ENCODE results near the gene KRTAP10-11. TPM values are rescaled to one million over a fixed set of nuclear protein-coding genes. Genes with fewer than 3 reads are reported as not detected.

KRTAP10-11 gene
- total RNA-seq, 1 donor from 2014 or later = not detected

DNA sequence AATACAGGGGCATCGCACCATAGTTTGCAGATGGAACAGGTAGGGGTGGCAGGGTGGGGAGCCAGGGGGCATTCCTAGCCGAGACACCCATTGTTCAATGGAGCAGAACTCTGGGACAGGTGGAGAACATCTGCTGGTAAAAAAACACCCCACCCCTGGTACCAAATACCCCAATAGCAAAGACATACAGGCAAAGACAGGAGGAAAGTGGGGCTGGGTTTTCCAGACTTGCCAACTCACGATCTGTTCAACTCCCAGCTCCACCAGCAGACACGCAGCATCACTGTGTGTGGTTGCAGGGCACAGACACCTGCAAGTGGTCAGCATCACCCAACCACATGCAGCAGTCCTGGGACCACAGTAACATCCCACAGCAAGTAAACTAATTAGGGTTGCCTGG lies 34.7 kb upstream of the KRTAP10-11 start:
- TF ChIP-seq, protein P1, sequence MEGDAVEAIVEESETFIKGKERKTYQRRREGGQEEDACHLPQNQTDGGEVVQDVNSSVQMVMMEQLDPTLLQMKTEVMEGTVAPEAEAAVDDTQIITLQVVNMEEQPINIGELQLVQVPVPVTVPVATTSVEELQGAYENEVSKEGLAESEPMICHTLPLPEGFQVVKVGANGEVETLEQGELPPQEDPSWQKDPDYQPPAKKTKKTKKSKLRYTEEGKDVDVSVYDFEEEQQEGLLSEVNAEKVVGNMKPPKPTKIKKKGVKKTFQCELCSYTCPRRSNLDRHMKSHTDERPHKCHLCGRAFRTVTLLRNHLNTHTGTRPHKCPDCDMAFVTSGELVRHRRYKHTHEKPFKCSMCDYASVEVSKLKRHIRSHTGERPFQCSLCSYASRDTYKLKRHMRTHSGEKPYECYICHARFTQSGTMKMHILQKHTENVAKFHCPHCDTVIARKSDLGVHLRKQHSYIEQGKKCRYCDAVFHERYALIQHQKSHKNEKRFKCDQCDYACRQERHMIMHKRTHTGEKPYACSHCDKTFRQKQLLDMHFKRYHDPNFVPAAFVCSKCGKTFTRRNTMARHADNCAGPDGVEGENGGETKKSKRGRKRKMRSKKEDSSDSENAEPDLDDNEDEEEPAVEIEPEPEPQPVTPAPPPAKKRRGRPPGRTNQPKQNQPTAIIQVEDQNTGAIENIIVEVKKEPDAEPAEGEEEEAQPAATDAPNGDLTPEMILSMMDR (IDR thresholded peaks at IDR 0.05; ENCODE audit: insufficient read depth, low read length, severe bottlenecking) = no peak
- no peak for DNase-seq (ENCODE audit: low read depth)
- Histone ChIP-seq H3K36me3 (ENCODE audit: control insufficient read depth, insufficient read depth, low read length) (no peaks in the 10 kb centered on the region), H3K27me3 (ENCODE audit: control insufficient read depth, insufficient read depth, low read length) (no peaks in the 10 kb centered on the region), H3K4me3 (ENCODE audit: low read depth, low read length) (no peak overlapping the region)
- no peak for FAIRE-seq

DNA sequence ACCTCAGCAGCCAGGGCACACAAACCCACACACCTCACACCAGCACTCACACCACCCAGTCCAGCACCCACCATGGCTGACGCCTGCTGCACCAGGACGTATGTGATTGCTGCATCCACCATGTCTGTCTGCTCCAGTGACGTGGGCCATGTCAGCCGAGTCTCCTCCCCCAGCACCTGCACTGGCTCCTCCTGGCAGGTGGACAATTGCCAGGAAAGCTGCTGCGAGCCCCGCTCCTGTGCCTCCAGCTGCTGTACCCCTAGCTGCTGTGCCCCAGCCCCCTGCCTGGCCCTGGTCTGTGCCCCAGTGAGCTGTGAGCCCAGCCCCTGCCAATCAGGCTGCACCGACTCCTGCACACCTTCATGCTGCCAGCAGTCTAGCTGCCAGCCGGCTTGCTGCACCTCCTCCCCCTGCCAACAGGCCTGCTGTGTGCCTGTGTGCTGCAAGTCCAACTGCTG lies 34.2 kb upstream of the KRTAP10-11 start, which contains the start of gene KRTAP10-8:
Gene KRTAP10-8, plus strand, starts transcription at position 51 of the 458 bp plus-strand sequence. Its CDS starts 22 bp downstream, at position 73.
- Histone ChIP-seq H3K36me3 (ENCODE audit: control insufficient read depth, insufficient read depth, low read length) (no peaks in the 10 kb centered on the region), H3K27me3 (ENCODE audit: control insufficient read depth, insufficient read depth, low read length) (no peaks in the 10 kb centered on the region), H3K4me3 (ENCODE audit: low read depth, low read length) (no peak within 1 kb of the TSS)
- no peak for FAIRE-seq
- TF ChIP-seq, protein P1 (IDR thresholded peaks at IDR 0.05; ENCODE audit: insufficient read depth, low read length, severe bottlenecking) = no peak
- DNase-seq (ENCODE audit: low read depth) = no peak

DNA sequence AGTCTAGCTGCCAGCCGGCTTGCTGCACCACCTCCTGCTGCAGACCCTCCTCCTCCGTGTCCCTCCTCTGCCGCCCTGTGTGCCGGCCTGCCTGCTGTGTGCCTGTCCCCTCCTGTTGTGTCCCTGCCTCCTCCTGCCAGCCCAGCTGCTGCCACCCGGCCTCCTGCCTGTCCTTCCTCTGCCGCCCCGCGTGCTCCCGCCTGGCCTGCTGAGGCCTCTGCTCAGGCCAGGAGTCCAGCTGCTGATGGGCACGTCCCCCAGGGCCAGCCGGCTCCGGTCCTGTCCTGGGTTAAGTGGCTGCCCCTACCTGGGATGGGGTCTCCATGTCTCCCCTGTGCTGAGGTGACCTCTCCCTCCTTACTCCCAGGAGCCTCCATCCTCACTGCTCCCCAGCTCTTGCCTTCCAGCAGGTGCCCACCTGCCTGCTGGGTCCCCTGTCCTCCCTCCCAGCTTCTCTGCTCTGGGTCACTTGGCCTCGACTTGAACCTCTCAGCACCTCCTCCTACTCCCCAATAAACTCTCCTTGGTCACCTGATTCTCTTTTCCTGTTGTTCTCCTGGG lies 33.5 kb upstream of the KRTAP10-11 start:
- FAIRE-seq (no peak), DNase-seq (ENCODE audit: low read depth) (no peak)
- Histone ChIP-seq H3K36me3 (ENCODE audit: control insufficient read depth, insufficient read depth, low read length) (no peaks in the 10 kb centered on the region), H3K4me3 (ENCODE audit: low read depth, low read length) (no peak overlapping the region), H3K27me3 (ENCODE audit: control insufficient read depth, insufficient read depth, low read length) (no peaks in the 10 kb centered on the region)
- TF ChIP-seq, protein P1 (IDR thresholded peaks at IDR 0.05; ENCODE audit: insufficient read depth, low read length, severe bottlenecking) = no peak

DNA sequence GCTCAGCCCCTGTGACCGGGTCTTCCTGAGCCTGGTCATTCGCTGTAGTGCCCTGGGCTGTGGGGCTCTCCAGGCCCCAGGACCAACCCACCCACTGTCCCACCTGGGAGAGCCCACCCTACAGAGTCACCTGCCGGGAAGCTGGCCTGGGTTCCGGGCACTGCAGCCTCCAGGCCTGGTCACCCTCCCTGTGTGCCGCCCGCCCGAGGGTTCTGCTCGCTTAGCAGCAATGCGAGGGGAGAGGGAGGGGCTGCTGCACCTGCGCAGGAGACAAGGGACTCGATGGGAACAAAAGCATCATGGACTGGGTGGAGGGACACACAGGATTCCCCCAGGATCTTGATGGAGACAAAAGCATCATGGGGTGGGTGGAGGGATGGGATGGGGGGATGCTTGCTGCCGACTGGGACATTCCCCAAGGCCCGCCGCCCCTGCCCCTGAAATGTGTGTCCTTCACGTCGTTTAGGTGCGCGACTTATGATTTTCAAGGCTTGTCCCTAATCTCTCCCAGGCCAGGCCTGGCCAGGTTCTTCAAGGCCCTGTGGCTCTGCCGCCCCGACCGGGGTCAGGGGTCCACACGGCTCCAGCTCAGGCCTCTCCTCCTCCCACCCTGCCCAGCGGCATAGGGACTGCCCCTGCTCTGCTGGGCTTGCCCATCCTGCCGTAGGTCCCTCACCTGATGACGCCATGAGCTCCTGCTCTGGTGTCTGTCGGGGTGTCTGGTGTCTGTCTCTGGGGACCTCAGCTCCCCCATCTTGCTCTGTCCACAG lies 32.6 kb upstream of the KRTAP10-11 start:
- H3K4me3 ChIP-seq (ENCODE audit: low read depth, low read length) = no peak overlapping the region
- no peaks in the 10 kb centered on the region for H3K36me3 ChIP-seq (ENCODE audit: control insufficient read depth, insufficient read depth, low read length)
- no peaks in the 10 kb centered on the region for H3K27me3 ChIP-seq (ENCODE audit: control insufficient read depth, insufficient read depth, low read length)
- TF ChIP-seq, protein P1 (IDR thresholded peaks at IDR 0.05; ENCODE audit: insufficient read depth, low read length, severe bottlenecking) = no peak
- no peak for FAIRE-seq
- DNase-seq (ENCODE audit: low read depth) = no peak

DNA sequence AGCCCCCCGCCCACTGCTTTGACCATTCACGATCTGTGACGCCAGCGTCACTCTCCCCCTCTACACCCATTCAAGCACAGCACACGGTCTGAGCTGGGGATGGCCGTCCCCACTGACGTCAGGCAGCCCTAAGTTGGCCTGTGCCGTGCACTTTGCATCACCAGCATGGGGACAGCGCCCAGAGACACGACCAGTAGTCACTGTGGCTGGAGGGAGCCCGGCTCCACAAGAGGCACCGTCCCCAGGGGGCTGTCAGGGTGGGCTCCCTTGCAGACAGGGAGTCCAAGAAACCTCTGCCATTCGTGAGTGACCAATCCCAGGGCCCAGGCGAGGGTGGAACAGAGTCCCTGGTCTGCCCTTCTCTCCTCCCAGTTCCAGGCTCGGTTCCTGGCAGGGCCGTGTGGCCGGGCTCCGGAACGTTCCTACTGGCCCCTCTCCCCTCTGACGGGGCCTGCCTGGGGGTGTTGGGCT lies 32.0 kb upstream of the KRTAP10-11 start:
- Histone ChIP-seq H3K27me3 (ENCODE audit: control insufficient read depth, insufficient read depth, low read length) (no peaks in the 10 kb centered on the region), H3K4me3 (ENCODE audit: low read depth, low read length) (no peak overlapping the region), H3K36me3 (ENCODE audit: control insufficient read depth, insufficient read depth, low read length) (no peaks in the 10 kb centered on the region)
- FAIRE-seq = no peak
- TF ChIP-seq, protein P1 (IDR thresholded peaks at IDR 0.05; ENCODE audit: insufficient read depth, low read length, severe bottlenecking) = no peak
- DNase-seq (ENCODE audit: low read depth) = no peak
